GM12801 (cell line): ENCODE measurements around the gene KIF4B.

Experiments
- TF ChIP-seq, protein P1 (sequence below): IDR thresholded peaks from one replicate; pipeline ENCODE4 v1.5.1; 2011; ENCODE audit warnings: control low read depth; ENCODE audit not compliant: insufficient read length; ENCODE audit errors: extremely low read depth

KIF4B gene

DNA sequence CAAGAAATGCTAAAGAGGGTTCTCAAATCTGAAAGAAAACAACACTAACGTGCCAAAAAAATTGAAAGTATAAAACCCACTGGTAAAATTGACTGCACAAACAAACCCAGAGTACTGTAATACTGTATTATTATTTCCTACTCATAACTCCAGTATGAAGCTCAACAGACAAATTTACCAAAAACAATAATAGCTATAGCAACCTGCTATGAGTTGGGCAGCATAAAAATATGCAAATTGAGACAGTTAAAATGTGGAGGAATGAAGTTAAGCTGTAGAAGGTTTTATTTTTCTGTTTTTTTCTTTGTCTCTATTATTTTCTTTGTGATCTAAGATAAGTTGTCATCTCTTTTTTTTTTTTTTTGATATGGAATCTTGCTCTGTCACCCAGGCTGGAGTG, 15.7 kb downstream of the KIF4B start:
- TF ChIP-seq, protein P1, sequence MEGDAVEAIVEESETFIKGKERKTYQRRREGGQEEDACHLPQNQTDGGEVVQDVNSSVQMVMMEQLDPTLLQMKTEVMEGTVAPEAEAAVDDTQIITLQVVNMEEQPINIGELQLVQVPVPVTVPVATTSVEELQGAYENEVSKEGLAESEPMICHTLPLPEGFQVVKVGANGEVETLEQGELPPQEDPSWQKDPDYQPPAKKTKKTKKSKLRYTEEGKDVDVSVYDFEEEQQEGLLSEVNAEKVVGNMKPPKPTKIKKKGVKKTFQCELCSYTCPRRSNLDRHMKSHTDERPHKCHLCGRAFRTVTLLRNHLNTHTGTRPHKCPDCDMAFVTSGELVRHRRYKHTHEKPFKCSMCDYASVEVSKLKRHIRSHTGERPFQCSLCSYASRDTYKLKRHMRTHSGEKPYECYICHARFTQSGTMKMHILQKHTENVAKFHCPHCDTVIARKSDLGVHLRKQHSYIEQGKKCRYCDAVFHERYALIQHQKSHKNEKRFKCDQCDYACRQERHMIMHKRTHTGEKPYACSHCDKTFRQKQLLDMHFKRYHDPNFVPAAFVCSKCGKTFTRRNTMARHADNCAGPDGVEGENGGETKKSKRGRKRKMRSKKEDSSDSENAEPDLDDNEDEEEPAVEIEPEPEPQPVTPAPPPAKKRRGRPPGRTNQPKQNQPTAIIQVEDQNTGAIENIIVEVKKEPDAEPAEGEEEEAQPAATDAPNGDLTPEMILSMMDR, result no peak

DNA sequence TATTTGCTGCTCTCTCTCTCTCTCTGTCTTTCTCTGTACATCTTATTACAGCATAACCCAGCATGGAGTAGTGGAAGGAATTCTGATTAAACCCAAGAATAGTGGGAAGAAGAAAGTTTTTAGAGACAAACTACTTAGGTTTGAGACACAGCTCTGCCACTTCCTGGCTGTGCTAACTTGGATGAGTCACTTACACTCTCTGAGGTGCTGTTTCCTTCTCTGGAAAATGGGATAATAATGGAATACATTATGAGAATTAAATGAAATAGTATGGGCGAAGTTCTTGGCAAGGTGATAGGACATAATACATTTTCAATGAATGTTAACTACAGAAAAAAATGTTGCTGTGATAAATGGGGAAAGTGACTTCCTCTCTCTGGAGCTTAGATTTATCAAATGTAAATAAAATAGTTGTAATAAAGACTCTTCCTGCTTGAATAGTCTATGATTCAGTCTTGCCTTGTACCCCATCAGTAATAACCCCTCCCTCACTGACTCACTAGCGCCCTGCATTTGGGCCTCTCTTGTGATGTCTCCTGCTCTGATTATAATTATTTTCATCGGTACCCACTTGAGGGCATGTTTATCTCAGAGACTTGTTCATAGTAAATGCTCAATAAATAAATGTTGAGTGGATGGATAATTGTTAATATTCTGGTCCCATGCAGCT, 27.6 kb downstream of the KIF4B start:
- TF ChIP-seq, protein P1, result no peak

DNA sequence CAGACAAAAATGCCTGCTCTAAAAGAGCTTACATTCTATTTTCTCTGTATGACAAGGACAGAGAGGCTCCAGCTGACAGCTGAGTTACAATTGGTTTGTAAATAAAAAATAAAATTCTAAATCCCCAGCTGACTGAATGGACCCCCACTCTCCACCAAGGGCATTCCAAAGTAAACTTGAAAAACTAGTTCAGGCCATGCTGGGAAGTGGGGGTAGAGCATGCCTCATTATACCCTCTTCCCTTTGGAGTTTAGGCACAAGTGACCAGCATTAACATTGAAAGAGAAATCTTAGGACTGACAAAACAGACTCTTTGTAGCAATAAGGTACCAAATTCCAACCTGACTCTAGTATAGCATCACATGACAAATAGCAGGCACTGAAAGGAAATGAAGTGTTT, 31.0 kb downstream of the KIF4B start:
- TF ChIP-seq, protein P1, result no peak

DNA sequence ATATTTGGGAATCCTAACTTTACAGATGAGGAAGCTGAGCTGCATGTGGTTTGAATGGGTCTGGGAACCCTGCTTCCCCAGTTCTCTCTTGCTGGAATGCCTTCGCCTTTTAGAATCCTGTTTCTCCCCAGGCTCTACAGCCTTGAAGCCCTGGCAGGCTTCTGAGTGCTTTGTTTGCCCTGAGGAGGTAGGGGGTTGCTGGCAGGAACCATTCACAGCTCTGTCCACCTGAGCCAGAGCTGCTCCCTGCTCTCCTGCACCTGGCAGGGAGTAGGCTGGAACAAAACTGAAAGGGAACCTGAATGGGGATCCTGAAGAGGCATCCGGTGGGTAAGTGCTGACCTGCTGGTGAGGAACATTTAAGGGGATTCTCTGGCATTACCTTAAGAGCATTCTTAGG, 33.0 kb downstream of the KIF4B start:
- TF ChIP-seq, protein P1, result no peak

DNA sequence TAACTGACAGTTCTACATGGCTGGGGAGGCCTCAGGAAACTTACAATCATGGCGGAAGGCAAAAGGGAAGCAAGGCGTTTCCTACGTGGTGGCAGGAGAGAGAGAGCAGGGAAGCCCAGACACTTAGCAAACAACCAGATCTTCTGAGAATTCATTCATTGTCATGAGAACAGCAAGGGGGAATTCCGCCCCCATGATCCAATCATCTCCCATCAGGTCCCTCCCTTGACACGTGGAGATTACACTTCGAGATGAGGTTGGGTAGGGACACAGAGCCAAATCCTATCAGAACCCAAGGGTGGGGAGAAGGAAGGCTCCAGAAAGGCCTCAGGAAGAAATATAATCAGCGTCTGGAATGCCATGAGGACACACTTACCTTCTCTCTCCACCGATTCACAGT, 34.3 kb downstream of the KIF4B start:
- TF ChIP-seq, protein P1, result no peak

DNA sequence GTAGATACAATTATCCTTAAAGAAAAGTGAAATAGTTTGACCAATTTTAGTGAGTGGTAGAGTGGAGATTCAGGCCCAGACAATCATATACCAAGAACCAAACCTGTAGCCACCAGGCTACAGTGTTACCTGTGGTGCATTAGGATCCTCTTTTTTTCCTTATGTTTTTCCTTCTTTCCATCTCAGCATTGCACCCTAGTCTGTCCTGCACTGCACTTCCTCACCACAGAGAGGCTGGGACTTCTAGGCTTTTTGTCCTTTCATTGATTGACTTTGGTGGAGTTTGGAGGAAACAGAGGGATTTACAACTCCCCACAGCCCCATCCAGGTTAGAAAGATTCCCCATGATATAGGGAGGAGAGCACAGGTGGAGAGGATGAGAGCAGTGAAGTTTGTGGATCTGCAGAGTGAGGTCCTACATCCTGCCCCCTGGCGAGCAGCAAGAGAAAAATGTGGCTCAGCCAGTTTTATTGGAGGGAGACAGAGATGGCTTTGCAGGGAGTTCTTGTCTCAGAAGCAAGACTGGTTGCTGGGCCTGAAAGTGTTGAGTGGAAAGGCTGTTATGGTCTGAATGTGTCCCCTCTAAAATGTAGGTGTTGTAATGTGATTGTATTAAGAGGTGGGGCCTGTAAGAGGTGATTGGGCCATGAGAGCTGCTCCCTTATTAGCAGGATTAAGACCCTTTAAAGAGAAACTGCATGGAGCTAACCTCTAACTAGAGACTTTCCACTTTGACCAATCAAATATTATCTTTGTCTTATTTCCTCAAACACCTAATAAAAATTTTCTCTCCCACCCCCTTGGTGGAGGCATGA, 36.2 kb downstream of the KIF4B start:
- TF ChIP-seq, protein P1, result no peak

DNA sequence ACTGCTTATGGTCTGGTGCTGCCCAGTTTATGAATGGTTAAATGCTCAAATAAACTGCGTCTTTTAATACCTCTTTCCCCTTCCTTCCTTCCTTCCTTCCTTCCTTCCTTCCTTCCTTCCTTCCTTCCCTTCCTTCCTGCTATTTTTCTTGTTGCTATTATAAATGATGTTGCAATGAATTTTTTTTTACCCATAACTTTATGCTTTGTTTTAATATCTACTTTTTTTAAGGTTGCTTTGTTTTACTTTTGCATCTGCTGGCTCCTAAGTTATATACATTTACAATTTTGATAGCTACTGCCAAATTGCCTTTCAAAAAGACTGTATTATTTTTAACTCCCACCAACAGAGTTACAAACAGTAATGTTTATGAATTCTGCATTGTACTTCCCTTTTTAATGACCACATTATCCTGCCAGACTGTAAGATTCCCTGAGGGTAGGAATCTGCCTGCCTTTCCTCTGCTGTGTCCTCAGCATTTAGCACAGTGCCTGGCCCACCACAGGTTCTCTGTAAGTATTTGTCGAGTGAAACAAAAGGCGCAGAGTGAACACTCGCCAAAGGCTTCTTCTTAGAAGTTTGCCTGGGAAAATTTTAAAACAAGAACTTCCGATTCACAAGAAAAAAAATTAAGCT, 36.9 kb downstream of the KIF4B start:
- TF ChIP-seq, protein P1, result no peak
